ENCODE results near the gene CAMSAP2.

GRCh38 chr1:200729863-200730262, 8.8 kb upstream of the CAMSAP2 start:
- TF ChIP-seq ZNF292 (tag by site-specific recombination; IDR thresholded peaks at IDR 0.05; ENCODE audit: borderline replicate concordance, low read depth) (no peak), ZSCAN23 (tag by site-specific recombination; IDR thresholded peaks at IDR 0.05) (no peak), CTCF (tag by site-specific recombination; IDR thresholded peaks at IDR 0.05) (no peak), ZNF561 (tag by site-specific recombination; IDR thresholded peaks at IDR 0.05; ENCODE audit: borderline replicate concordance) (no peak), ZNF560 (tag by site-specific recombination; IDR thresholded peaks at IDR 0.05; ENCODE audit: borderline replicate concordance) (no peak), ZNF558 (tag by site-specific recombination; IDR thresholded peaks at IDR 0.05) (no peak), GLIS1 (tag by site-specific recombination; IDR thresholded peaks at IDR 0.05) (no peak), GLI2 (tag by site-specific recombination; IDR thresholded peaks at IDR 0.05; ENCODE audit: borderline replicate concordance, low read depth) (no peak), ZNF510 (tag by site-specific recombination; IDR thresholded peaks at IDR 0.05; ENCODE audit: insufficient replicate concordance) (no peak), ZNF830 (tag by site-specific recombination; IDR thresholded peaks at IDR 0.05; ENCODE audit: low read depth) (no peak)
